Upper lobe of left lung (tissue), 6 donors: ENCODE data around the gene CACNG7. TPM values are rescaled to one million over a fixed set of nuclear protein-coding genes. Genes with fewer than 3 reads are reported as not detected.

Source experiments
- ATAC-seq, 2 donors: fragments of 200-7000 bp; cut with Tn5 transposase; one replicate each; pipeline ENCODE4 v1.9.1; 2022; ENCODE audit warnings: mild to moderate bottlenecking in 2 of 2, moderate library complexity in 2 of 2; ENCODE audit not compliant: low FRiP score in 2 of 2
- DNase-seq, 2 donors: peaks; one replicate each; pipeline ENCODE4 v3.0.0-alpha.2; 2019 to 2020
- H3K27ac ChIP-seq, 4 donors: fragments of 200-600 bp; sonication (generic); one replicate each; pipeline ENCODE4 v1.5.1; 2016 to 2019
- H3K27me3 ChIP-seq, 4 donors: fragments of 200-600 bp; sonication (generic); one replicate each; pipeline ENCODE4 v1.5.1; 2017 to 2019
- H3K36me3 ChIP-seq, 4 donors: fragments of 200-600 bp; sonication (generic); one replicate each; pipeline ENCODE4 v1.5.1; 2016 to 2019
- H3K4me1 ChIP-seq, 4 donors: fragments of 200-600 bp; sonication (generic); one replicate each; pipeline ENCODE4 v1.5.1; 2018 to 2019
- H3K4me3 ChIP-seq, 4 donors: fragments of 200-600 bp; sonication (generic); one replicate each; pipeline ENCODE4 v1.5.1; 2017 to 2019; ENCODE audit warnings: mild to moderate bottlenecking in 2 of 4, moderate library complexity in 1 of 4
- H3K9me3 ChIP-seq, 4 donors: fragments of 200-600 bp; sonication (generic); one replicate each; pipeline ENCODE4 v1.5.1; 2018 to 2019
- EP300 ChIP-seq, 4 donors: sonication (generic); formaldehyde crosslinking; IDR thresholded peaks; one replicate each; pipeline ENCODE4 v1.5.1; 2017; ENCODE audit warnings: antibody characterized with exemption in 4 of 4, control low read depth in 2 of 4
- POLR2A ChIP-seq, 4 donors: fragments of 450-650 bp; IDR thresholded peaks; one replicate each; pipeline ENCODE4 v1.5.1; 2016 to 2017; ENCODE audit warnings: antibody characterized with exemption in 4 of 4, mild to moderate bottlenecking in 2 of 4
- POLR2AphosphoS5 ChIP-seq, 2 donors: sonication (generic); formaldehyde crosslinking; IDR thresholded peaks; one replicate each; pipeline ENCODE4 v1.5.1; 2017; ENCODE audit warnings: antibody characterized with exemption in 2 of 2
- WGBS, 2 donors: methylation state at CpG; one replicate each; pipeline ENCODE4 v1.1.5; 2017 to 2018; 5-methylcytosine and 5-hydroxymethylcytosine counted together
- total RNA-seq, 6 donors: library from RNA; depleted of rRNA in 4 of 6; stranded (reverse); fragments of >200 nt in 4 of 6; gene quantifications; one replicate each; pipeline versions ENCODE4 v1.1.0 to v1.2.1, GENCODE V29; 2016 to 2021
- TF ChIP-seq, protein P1 (sequence below), 6 experiments: fragments of 450-650 bp in 4 of 6; fragments of 200-600 bp in 2 of 6; sonication (generic) in 2 of 6; IDR thresholded peaks; one replicate each; pipeline ENCODE4 v1.5.1; 2016 to 2019; ENCODE audit warnings: antibody characterized with exemption in 6 of 6
- donor health status: DM: no; HTN: no; CAD: no; lungs with moderate emphysema.
- donor health status: DM: no; HTN: yes; CAD: no; lungs with severe emphysema.

CACNG7 gene
- total RNA-seq, 6 donors from 2014 or later = not detected

DNA sequence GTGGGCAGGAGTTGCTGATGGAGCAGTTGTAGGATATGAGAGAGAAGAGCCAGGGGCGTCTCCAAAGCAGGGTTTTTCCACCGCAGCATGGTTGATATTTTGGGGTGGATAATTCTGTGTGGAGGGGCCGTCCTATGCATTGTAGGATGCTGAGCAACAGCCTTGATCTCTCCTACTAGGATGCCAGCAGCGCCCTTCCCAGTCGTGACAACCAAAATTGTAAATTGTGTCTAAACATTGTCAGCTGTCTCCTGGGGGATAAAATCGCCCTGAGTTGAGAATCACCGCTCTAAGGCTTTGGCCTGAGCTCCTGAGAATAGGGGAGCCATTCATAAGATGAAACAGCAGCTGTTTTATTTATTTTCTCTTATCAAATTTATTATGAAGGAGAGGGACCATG, 57.9 kb downstream of the CACNG7 start:
- H3K27ac ChIP-seq = no peak overlapping the region
- no peak for DNase-seq
- no peaks in the 10 kb centered on the region for H3K36me3 ChIP-seq
- H3K4me1 ChIP-seq = peaks cover 0 to 11% (median 0%) of the 10 kb centered on the region in 4 donors
- TF ChIP-seq POLR2A (IDR thresholded peaks at IDR 0.05) (no peak), EP300 (IDR thresholded peaks at IDR 0.05) (no peak), POLR2AphosphoS5 (IDR thresholded peaks at IDR 0.05) (no peak)
- TF ChIP-seq, protein P1, sequence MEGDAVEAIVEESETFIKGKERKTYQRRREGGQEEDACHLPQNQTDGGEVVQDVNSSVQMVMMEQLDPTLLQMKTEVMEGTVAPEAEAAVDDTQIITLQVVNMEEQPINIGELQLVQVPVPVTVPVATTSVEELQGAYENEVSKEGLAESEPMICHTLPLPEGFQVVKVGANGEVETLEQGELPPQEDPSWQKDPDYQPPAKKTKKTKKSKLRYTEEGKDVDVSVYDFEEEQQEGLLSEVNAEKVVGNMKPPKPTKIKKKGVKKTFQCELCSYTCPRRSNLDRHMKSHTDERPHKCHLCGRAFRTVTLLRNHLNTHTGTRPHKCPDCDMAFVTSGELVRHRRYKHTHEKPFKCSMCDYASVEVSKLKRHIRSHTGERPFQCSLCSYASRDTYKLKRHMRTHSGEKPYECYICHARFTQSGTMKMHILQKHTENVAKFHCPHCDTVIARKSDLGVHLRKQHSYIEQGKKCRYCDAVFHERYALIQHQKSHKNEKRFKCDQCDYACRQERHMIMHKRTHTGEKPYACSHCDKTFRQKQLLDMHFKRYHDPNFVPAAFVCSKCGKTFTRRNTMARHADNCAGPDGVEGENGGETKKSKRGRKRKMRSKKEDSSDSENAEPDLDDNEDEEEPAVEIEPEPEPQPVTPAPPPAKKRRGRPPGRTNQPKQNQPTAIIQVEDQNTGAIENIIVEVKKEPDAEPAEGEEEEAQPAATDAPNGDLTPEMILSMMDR (IDR thresholded peaks at IDR 0.05) = no peak
- H3K27me3 ChIP-seq = peaks cover 2 to 11% (median 8%) of the 10 kb centered on the region in 4 donors
- no peak for ATAC-seq
- 76 to 80% methylated on average over 7 of the region's 7 CpGs for WGBS, 2 donors
- no peak overlapping the region for H3K4me3 ChIP-seq
- no peaks in the 10 kb centered on the region for H3K9me3 ChIP-seq

DNA sequence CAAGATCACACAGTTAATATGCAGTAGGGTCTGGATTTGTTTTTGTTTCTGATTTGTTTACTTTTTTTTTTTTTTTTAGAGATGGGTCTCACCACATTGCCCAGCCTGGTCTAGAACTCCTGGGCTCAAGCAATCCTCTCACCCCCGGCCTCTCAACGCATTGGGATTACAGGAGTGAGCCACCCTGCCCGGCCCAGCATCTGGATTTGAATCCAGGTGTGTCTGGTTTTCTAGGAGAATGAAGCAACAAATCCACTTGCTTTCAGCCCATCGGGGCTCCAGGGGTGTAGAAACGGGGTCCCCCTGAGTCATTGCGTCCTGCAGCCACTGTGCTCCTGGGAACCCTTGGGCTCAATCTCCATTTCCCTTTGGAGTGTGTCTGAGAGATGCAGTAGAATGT, 60.3 kb downstream of the CACNG7 start:
- Histone ChIP-seq H3K4me3 (no peak overlapping the region), H3K9me3 (no peaks in the 10 kb centered on the region), H3K27ac (no peak overlapping the region), H3K27me3 (no peaks in the 10 kb centered on the region), H3K4me1 (peaks cover 0 to 4% (median 0%) of the 10 kb centered on the region in 4 donors), H3K36me3 (no peaks in the 10 kb centered on the region)
- ATAC-seq = no peak
- TF ChIP-seq POLR2AphosphoS5 (IDR thresholded peaks at IDR 0.05) (no peak), POLR2A (IDR thresholded peaks at IDR 0.05) (no peak), EP300 (IDR thresholded peaks at IDR 0.05) (no peak)
- TF ChIP-seq, protein P1 (IDR thresholded peaks at IDR 0.05) = no peak
- 89 to 93% methylated on average over 6 of the region's 6 CpGs for WGBS, 2 donors
- no peak for DNase-seq

DNA sequence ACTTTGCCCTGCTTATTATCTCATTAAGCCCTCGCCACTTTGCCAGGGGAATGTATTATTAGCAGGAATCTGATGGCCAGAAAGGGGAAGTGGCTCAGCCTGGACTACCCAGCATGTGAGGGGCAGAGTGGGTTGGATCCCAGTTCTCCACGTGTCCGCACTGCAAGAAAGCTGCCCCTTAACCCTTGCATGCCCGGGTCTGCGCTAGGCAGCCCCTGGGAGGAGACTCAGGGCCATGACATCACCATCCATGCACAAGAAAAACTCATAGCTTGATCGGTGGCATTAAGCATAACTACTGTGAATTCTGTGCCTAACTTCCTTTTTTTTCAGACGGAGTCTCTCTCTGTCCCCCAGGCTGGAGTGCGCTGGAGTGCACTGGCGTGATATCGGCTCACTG, 62.6 kb downstream of the CACNG7 start:
- Histone ChIP-seq H3K4me1 (no peaks in the 10 kb centered on the region), H3K27ac (no peak overlapping the region), H3K9me3 (no peaks in the 10 kb centered on the region), H3K27me3 (no peaks in the 10 kb centered on the region), H3K4me3 (no peak overlapping the region), H3K36me3 (no peaks in the 10 kb centered on the region)
- no peak for TF ChIP-seq POLR2AphosphoS5 (IDR thresholded peaks at IDR 0.05)
- no peak for DNase-seq
- peak in 1 of 2 donors; percentile 46 for ATAC-seq
- 44 to 56% methylated on average over 9 to 10 of the region's 10 CpGs for WGBS, 2 donors

DNA sequence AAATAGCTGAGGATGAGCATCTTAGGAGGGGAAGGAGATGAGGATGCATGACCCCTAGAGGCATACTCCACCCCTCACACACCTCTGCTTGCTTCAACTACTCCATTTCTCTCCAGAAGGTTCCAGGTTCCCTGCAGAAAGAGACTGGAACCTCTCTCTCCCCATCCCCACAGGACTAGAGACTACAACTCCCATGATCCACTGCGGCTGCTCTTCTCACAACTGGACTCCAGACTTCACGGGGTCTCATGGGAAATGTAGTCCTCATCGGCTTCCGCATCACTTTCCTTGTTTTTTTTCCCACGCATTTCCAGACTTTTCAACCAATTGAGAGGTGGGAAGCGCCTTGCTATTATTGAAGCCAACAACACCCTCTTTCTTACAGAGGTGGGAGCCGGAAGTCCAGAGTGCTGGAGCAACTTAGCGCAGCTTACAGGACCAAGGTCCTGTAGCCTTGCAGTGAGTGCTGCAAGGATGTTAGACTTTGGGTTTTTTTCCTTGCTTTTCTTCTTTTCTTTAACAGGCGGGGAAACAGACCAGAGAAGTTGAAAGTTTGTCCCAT, 68.4 kb downstream of the CACNG7 start:
- ATAC-seq (peak in 1 of 2 donors; percentile 91), DNase-seq (peak in 1 of 2 donors; percentile 69)
- WGBS, 2 donors = 2 to 4% methylated on average over 9 of the region's 9 CpGs
- Histone ChIP-seq H3K4me1 (peaks cover 18 to 35% (median 24%) of the 10 kb centered on the region in 4 donors), H3K9me3 (peaks cover 0 to 5% (median 0%) of the 10 kb centered on the region in 4 donors), H3K36me3 (no peaks in the 10 kb centered on the region), H3K27ac (no peak overlapping the region), H3K27me3 (peaks cover 2 to 41% (median 22%) of the 10 kb centered on the region in 4 donors), H3K4me3 (peak overlapping the region in 3 of 4 donors; percentile 1 to 40 (median 25))
- no peak for TF ChIP-seq EP300 (IDR thresholded peaks at IDR 0.05)
- TF ChIP-seq POLR2AphosphoS5 (IDR thresholded peaks at IDR 0.05) = no peak
- TF ChIP-seq, protein P1 (IDR thresholded peaks at IDR 0.05) = no peak
- TF ChIP-seq POLR2A (IDR thresholded peaks at IDR 0.05) = no peak

DNA sequence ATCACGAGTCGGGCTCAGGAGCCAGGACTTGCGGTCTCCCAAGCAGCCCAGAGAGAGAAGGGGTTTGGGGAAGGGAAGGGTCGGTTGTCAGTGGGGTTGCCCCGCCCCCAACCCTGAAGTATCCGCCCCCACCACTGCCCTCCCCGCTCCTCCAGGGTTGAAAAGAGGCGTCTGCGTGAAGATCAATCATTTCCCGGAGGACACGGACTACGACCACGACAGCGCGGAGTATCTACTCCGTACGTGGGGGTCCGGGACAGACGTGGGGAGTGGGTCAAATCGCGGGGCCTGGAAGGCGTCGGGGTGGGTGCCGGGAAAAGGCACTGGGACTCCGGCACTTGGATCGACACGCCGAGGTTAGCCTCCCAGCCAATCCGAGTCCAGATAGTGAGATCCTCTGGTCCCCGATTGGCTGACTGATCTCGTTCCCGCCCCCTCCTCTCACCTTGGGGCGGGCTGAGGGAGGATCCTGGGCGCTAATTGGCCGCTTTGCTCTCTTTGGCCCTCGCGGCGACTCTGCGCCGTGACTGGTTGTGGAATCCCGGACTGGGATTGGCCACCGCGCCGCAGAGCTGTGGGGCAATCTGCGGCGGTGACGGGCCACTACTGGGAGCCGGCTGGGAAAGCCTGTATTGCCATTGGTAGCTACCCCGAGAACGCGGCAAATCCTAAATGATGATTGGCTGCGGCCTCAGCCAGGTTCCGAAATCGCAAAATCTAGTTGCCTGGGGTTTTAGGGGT, 69.1 kb downstream of the CACNG7 start:
- 7 to 10% methylated on average over 27 to 53 of the region's 54 CpGs for WGBS, 2 donors
- H3K4me1 ChIP-seq = peaks cover 21 to 42% (median 28%) of the 10 kb centered on the region in 4 donors
- H3K4me3 ChIP-seq = peak overlapping the region in 3 of 4 donors; percentile 1 to 40 (median 25)
- no peak overlapping the region for H3K27ac ChIP-seq
- no peak for TF ChIP-seq POLR2AphosphoS5 (IDR thresholded peaks at IDR 0.05)
- TF ChIP-seq EP300 (IDR thresholded peaks at IDR 0.05) = no peak
- TF ChIP-seq POLR2A (IDR thresholded peaks at IDR 0.05) = no peak
- TF ChIP-seq, protein P1 (IDR thresholded peaks at IDR 0.05) = no peak
- ATAC-seq (peak in 1 of 2 donors; percentile 76), DNase-seq (peak in 1 of 2 donors; percentile 81)
- H3K27me3 ChIP-seq = peaks cover 2 to 47% (median 25%) of the 10 kb centered on the region in 4 donors
- peaks cover 0 to 5% (median 0%) of the 10 kb centered on the region in 4 donors for H3K9me3 ChIP-seq
- no peaks in the 10 kb centered on the region for H3K36me3 ChIP-seq
